ENCODE data around the gene ABCB10.

- TF ChIP-seq, protein P1, sequence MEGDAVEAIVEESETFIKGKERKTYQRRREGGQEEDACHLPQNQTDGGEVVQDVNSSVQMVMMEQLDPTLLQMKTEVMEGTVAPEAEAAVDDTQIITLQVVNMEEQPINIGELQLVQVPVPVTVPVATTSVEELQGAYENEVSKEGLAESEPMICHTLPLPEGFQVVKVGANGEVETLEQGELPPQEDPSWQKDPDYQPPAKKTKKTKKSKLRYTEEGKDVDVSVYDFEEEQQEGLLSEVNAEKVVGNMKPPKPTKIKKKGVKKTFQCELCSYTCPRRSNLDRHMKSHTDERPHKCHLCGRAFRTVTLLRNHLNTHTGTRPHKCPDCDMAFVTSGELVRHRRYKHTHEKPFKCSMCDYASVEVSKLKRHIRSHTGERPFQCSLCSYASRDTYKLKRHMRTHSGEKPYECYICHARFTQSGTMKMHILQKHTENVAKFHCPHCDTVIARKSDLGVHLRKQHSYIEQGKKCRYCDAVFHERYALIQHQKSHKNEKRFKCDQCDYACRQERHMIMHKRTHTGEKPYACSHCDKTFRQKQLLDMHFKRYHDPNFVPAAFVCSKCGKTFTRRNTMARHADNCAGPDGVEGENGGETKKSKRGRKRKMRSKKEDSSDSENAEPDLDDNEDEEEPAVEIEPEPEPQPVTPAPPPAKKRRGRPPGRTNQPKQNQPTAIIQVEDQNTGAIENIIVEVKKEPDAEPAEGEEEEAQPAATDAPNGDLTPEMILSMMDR (IDR thresholded peaks at IDR 0.05): no peak
- no peak for TF ChIP-seq POLR2A (IDR thresholded peaks at IDR 0.05)
These were observed 8.8 kb upstream of the ABCB10 start for GRCh38 chr1:229567109-229567868.

All from Peyer's patch (tissue), 4 donors.